Colon (tissue), 2 donors: ENCODE data around the gene NHEJ1.

ENCODE experiments used
- FAIRE-seq: peaks from 2 replicates; lab custom pipeline; 2012; peaks lifted over from hg19 to GRCh38; lab: Jason Lieb, UNC
- donor health status: control.
- donor health status: control.

The NHEJ1 gene

DNA sequence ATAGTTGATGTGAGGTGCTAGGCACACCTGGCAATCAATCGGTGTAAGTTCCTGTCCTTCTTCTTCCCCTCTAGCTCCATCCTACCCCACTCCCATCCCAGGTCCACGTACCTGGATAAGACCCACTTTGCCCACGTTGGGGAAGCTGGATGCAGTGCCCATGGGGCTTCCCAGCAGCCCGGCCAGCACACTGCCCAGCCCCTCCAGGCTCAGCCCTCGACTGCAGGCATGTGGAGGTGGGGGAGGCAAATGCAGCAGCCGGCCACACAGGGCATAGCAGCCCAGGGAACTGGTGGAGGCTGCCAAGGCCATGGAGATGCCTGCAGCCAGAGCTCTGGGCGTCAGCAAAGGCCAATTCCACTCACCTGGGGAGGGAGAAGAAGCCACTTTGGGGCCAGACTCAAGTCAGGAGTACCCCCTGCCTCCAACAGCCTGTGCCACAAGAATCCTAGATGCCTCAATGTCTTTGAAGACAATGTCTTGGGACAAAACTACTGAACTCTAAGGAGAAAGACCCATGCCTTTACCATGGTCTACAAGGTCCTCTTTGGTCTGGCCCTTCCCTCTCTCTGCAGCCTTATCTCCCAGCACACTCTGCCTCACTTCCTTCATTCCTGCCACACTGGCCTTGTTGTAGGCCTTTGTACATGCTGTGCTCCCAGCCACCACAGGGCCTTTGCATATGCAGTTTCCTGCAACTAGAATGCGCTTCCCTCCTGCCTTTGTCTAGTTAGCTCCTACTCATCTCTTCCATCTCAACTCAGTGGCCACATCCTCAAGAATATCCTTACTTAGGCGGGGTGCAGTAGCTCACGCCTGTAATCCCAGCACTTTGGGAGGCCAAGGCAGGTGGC, 4.7 kb upstream of the NHEJ1 start:
- FAIRE-seq = no peak

DNA sequence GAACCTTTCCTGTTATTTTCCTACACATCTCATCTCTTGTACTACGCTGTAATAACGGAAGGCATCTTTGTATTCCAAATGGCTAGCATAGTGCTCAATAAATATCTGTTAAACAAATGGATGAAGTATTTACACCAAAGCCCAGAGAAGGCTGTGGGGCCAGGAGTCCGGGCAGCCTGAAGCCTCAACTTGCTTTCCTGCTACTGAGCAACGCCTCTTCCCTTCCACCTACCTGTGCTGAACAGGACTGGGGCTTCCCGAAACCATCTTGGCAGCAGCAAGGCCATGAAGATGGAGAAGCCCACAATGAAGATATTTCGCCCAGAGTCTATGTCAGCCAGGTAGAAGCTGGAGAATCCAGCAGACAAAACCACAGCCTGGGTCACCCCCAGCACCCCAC, 2.5 kb upstream of the NHEJ1 start:
- no peak for FAIRE-seq

DNA sequence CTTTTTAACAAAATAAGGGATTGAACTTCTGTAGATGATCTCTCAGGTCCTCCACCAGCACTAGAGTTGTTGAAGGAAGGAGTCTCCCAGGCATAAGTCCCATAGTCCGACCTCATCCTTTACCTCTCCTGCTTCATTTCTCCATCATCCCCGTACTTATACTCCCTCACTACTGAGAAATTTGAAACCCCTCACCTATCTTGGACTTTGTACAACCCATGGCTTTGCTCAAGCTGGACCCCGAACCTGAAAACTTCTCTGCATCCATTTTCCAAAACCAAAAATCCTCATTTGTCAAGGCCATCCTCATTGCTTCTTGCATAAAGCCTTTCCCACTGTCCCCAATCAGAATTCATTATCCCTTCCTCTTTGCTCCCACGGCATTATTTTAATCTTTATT, 482 bp upstream of the NHEJ1 start:
- no peak for FAIRE-seq

DNA sequence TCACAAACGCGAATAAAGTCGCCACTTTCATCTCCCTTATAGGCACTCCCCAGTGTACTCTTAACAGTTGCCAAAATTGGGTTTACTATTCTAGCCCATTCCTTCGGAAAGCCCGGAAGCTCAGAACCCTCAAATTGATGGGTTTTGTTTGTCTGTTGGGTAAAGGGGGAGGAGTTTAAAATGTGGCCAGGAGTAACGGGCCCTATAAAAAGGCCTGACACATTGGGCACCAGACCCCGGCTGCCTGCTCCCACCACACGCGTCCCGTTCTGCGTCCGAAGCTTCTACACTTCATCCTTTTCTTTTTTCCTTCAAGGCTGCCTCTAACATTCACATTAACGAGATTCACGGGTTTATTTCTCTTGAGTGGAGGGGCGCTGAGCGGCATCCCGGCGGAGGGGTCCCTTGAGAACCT, 837 bp downstream of the NHEJ1 start:
- FAIRE-seq = no peak

DNA sequence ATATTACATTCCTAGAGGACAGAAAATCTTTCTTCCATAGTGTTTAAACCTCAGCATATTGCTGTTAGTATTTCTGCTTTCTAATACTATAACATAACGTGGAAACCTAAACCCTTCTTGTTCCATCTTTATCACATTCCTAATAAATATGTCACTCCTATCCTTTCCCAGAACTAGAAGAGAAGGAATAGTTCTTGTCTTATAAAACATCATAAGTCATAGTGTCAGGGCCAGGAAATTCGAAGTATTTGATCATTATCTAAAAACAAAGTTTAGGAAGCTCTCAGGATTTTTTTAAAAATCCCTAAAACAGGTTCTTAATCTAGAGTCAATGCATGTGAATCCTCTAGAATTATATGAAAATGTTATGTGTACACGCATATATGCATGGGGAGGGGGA, 2.0 kb downstream of the NHEJ1 start:
- no peak for FAIRE-seq

DNA sequence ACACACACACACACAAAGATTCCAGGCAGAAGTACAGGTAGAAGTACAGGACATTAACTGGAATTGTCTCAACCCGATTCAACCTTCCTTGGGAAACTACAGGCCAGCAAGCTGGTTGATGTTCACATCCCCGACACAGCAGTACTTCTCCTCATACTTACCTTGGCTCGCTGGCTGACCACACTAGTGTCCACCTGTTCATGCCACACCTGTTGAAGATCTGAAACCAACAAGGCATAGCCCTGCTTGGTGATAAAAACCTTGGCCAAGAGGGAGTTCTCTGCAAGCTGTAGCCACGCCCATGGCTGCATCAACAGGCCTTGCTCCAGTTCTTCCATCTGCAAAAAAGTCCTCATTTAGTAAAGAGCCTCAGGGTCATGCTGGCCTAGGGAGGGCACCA, 2.6 kb downstream of the NHEJ1 start:
- no peak for FAIRE-seq

DNA sequence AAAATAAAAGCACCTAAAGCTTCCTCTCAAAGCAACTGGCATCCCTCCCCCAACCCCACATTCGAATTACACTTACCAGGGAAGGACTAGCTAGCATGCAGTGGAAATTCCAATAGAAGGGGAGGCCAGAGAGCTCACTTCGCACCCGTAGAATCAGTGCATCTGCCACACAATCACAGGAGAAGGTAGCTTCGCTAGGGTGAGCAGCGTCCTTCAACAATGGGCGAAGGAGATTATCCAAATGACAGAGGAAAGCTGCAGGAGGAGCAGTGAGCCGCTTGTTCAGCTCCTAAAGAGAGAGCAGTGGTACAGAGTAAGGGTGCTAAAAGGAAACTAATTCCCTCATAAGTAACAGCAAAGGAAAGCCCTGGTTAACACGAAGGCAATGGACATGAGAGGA, 3.2 kb downstream of the NHEJ1 start:
- FAIRE-seq = no peak

DNA sequence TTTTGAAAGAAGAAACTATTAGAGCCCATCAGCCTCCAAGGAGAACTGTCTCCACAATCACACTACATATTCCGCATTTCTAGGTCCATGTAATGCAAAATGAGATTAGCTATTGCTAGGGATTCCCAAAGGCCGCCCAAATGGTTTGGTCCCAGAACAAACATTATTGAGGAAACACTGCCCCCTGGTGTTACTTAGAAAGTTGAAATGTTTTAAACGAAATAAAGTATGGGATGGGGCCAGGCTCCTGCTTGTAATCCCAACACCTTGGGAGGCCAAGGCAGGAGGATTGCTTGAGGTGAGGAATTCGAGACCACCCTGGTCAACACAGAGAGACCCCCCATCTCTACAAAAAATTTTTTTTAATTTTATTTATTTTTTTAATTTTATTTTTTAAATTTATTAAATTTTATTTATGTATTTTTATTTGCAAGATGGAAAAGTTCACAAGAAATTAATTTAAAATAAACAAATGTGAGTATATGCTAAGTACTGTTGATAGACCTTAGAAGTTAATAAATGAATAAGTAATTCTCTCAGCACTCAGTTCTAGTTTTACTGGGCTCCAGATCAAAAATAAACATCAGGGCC, 5.5 kb downstream of the NHEJ1 start:
- FAIRE-seq = no peak

DNA sequence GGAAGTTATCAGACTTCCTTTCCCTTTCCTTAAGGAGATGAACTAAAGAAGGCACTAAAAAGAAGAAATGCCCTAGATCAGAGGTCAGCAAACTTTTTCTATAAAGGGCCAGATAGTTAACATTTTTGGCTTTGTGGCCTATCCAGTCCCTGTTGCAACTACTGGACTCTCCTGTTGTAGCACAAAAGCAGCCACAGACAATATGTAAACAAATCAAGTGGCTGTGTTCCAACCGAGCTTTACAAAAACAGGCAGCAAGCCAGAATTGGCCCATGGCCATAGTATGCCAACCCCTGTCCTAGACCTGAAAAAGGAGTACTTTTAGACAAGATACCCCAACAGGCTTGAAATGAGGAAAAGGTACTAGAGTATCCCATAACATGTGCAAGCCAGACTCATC, 10.9 kb downstream of the NHEJ1 start:
- FAIRE-seq = no peak

DNA sequence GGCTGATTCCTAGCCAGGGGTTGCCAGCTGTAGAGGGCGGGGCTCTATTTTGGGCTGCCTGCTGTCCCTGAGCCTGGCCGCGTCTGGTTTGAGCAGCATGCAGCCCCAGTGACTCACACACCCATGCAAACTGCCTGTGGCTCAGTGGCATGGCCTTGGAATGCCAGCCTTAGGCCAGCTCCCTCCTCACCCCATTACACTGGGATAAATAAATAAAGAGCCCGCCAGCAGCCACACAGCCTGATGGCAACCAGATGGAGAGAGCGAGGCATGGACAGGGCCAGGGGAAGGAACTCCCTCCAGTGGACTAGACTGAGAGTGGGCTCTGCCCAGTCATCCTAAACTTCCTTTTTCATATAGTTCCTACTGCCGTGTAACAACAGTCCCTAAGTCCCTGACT, 18.3 kb downstream of the NHEJ1 start:
- no peak for FAIRE-seq

DNA sequence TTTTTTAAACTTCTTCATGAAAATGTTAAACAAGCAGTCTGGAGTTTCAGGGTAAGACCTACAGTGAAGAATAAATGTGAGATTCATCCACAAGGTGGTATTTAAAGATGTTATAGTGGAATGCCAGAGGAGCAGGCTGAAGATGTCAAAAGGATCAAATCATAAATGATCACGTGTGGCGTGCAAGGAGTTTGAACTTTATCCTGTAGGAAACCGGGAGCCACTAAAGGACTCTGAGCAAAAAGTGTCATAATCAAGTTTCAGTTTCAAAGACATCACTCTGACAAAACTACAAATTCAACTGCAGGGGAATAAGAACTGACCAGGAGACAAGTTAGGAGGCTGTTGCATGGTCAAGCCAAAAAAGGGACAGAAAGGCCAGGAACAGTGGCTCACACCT, 19.9 kb downstream of the NHEJ1 start:
- no peak for FAIRE-seq

DNA sequence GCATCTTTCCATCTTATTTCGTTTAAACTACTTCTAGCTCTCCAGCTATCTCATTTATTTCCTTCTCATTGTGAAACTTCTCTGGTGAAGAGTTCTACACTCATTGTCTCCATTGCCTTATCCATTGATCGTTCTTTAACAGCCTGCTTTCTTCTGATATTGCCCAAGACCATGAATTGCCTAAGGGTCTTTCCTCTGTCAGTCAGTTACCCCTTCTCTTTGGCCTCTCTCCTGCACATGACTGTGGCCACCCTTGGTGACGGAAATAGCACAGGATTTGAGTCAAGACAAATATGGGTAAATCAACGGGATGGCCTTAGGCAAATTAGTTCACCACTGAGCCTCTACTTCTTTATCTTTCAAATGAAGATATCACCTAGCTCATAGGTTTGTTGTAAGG, 26.6 kb downstream of the NHEJ1 start:
- FAIRE-seq = no peak

DNA sequence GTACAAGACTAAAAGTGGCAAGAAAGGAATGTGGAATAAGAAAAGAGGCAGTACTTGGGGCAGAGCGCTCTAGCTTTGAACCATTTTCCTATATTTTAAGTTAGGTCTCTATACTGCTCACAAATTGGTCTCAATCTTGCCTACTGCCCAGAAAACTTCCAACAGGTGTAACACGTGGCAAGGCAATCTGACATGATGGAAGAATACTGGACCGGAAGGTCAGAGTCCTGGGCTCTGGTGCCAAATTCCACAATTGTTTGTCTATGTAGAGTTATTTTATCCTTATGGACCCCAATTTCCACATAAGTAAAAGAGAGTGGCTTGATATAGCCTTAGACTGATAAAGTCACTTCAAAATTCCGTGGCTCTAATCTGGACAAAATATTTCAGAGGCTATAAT, 28.9 kb downstream of the NHEJ1 start:
- FAIRE-seq = no peak

DNA sequence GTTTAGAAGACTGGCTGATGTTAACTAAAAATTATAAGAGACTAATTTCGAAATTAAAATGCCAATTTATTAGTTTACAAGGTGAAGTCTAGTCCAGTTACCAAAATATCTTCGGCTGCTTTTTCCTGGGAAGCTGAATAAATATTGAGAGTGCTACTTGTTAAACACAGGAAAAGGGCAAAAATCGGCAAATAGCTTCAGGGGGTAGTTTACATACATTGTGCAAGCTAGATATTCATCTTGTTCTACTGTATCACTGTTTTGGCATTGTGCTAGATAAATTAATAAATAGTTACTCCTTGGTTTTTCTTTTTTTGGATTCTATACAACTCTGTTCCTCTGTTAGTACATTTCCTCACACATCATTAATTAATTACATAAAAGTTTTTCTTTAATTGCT, 29.3 kb downstream of the NHEJ1 start:
- FAIRE-seq = no peak

DNA sequence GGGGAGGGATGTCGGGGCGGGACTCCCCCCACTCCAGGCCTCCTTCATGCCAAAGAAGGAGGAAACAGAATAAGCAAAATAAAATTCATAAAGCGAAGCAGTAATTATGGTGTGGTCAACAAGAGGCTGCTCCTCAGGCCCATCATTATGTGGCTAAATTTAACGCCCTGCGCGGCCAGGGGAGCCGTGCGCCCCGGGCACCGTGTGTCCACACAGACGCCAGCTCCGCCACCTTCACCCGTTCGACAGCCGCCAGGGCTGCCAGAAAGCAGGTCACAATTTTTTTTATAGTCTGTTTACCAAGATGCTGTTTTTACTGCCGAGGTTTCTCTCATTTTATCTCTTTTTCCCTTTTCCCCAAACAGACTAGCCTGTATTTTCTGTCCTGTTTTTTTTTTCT, 31.0 kb downstream of the NHEJ1 start:
- FAIRE-seq = no peak

DNA sequence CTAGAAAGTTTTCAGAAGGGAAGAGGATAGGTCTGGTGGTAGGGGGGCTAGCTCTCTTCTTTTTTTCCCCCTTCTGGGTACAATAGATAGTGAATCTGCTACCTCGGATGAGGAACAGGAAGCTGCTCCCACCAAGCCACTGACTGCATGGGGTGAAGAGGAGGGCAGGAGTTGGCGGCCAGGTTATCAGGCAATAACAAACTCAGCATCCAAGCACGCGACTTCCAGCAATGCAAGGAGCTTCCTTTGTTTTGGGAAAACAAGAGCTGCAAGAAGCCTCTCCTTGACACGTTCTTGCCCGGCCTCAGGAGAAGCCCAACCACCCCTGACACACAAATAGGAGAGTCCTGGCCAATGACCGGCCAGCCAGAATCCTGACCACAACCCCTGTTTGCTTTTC, 32.2 kb downstream of the NHEJ1 start:
- FAIRE-seq = no peak

DNA sequence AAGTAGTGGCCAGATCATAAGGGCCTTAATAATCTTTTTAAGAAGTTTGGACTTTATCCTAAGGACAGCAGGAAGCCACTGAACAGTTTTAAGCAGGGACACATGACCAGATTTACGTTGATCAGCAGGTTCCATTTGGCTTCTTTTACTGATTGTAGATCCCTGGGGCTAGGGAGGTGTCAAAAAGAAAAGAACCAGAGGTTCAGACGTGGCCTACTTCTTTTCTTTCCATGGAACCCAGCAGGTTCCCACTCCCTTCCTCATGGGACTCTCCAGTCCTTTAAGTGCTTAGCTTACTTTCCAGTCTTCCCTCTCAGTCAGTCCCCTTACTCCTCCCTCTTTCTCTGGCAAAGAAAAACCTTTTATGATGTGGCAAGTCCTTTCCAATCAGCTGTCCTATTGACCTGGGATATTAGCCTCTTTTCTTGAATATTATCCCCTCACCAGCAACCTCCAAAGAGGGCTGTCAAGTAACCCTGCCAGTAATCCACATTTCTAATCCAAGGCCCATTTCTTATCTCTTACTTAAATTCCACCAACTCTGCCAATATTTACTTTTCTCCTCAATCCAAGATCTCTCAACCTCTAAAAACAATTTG, 33.5 kb downstream of the NHEJ1 start:
- no peak for FAIRE-seq

DNA sequence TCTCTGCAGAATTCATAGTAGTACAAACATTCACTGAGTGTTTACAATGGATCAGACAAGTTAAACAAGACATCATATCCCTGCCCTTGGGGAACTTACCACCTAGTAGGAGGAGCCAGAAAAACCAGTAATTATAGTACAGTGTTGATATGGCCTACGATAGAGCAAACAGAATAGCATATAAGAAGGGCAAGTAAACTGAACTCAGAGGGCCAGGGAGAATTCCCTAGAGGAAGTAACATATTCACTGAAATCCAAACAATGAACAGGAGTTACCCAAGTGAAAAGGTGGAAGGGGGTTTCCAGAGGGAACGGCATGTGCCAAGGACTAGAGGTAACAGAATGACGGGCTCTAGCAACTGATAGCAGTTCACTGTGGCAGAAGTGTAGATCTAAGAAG, 34.1 kb downstream of the NHEJ1 start:
- no peak for FAIRE-seq

DNA sequence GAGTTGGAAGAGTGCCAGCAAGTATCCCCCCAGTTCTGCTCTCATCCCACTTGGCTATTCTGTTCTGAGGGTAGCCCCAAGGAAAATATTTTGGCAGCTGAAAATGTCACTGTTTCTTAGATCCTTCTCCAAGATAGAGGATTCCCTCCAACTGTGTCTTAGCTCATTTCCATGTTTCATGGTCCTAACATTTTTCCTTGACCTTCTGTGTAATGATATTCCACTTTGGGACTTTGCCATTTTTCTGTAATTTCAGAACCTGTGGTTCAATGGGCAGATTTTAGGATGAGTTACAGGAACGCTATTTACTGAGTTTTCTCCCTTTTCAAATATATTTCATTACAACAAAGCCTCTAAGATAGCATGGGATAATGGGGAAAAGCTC, 34.7 kb downstream of the NHEJ1 start:
- FAIRE-seq = no peak

DNA sequence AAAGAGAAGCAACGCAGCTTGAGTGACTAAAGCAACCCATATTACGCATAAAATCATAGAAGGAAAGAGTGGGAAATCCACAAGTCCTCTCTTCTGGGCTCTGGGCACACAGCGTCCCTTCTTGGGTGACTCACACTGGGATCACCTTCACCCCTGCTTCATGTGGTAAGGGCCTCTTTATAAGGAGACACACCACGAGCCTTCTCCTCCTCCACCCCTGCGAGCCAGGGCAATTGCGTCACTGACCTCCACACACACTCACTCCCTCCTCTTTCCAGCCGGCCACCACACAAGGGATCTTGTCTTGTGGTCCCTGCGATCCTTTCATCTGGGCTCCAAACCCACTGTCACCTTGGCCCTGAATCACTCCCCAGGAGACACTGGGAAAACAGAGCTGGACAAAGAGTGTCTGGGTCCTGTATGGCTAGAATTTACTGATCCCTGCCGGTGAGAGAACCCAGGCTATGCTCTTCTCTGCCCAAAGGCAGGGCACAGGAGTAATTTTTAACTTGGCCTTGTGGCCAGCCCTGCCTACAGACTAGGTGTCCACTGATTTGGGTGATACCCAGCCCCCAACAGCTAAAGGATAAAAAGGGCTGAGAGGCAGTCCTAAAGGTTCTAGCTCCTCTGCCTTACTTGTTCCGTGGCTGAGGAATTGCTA, 35.3 kb downstream of the NHEJ1 start:
- FAIRE-seq = no peak

DNA sequence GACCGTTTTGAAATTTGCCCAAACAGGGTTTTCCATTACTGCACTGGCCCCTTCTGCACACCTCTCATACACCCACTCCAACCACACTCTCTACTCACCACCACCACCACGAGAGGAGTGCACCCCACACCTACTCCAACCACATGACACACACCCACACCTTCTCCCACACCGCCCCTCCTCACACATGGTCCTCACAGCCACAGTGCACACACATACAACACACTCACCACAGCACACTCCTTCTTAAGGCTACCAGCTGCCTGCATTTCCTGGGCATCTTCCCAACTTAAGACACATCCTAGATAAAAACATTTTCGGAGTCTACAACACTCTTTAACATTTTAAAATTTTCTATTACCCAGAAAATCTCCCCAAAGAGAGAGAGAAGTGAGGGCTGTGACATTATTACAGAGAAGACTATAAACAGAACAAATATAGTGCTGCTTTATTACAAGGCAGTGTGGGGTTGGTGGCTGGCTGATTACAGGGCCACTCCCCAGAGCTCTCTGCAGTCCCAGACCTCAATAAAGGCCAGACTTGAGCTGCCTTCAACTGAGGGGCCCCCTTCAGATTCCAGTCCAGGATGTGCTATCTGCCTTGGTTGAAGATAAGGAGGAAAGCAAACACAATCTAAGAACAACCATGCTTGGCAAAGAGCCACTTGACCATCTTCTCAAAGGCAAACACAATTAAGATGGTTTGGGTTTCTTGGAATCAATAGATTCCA, 36.1 kb downstream of the NHEJ1 start:
- no peak for FAIRE-seq

DNA sequence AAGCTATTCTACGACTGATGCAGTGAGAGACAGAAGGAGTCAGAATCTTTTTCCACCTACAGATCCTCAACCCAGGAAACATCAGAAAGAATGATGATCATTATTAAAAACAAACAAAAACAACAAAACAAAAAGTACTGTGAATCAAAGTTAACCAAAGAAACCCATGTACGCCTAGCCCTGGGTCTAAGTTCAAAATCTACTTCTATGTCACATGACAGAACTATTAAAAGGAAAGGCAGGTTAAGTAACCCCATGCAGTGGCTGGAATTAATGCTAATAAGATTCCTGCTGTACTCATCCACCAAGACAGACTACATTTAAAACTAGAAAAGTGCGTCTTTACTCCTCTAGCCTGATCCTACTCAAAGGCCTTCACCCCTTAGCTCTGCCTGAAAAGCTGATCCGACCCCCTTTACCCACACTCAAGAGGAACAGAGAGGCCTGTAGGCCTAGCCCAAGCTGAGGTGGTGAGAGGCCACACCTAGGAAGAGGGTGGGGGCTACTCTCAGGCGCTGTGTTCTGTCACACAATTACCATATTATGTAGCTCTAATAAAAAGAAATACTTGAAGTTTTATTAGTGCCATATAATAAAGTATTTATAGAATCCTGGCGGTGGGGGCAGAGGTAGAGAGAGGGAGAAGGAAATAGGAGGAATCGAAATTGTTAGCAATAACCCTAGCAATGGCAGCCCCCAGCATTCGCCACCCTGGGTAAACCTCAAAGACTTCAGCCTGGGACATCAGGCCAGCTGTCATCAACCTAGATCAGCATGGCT, 37.1 kb downstream of the NHEJ1 start:
- no peak for FAIRE-seq
